Iris pigment epithelial cell (primary cell): ENCODE measurements around the gene SMIM15.

ENCODE experiments used
- DNase-seq: peaks from one replicate; pipeline ENCODE4 v3.0.0-alpha.2; 2011; ENCODE audit warnings: low read depth

The SMIM15 gene

DNA sequence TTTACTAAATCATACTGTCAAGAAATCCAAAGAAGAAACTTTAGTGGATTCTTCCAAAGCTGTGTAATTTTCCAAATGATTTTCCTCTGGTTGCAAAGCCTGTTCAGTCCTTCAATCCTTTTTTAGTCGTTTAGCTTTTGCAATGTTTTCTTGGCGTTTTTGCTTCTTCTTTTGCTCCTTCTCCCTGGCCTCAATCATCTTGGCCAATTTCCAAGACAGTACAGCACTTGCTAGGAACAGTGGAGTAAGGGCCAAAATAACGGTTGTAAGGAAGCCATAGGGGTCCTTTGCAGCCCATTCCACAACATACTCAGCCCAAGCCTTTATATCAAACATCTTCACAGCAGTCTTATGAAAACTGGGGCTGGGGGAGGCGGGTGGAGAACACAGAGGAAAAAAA, 2.4 kb downstream of the SMIM15 start:
- peak; percentile 42 for DNase-seq

DNA sequence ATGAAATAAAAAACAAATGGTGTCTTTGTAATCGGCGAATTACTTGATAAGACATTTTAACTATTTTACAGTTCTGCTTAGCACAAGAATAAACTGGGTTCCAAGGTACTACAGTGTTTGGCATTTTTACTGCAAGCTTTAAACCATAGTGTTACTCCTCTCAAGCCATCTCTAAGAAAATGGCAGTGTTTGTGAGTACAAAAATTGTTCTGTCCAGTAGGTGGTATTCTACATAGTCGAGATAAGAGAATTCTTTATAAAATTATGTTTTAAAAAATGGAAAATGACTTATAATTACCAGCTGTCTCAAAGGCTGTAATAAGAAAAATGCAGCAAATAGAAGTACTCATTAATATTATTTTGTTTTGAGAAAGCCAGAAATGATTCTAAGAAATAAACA, 3.2 kb downstream of the SMIM15 start:
- no peak for DNase-seq

DNA sequence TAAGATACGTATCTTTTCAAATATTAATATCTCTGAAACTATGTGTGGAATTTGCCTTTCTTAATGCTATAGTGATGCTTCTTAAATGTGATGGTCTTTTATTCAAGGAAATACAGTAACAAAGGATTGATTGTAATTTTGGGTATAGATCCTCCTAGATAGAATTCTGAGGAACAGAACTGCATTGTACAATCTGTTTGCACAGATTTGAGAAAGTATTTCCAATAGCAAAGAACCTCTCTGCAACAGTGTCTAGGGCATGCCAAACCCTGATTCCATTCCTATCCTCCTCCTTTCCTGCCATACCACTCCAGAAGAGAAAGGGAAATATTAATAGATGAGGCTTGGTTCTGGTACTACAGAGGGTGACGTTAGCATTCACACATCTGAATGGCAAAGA, 10.4 kb downstream of the SMIM15 start:
- DNase-seq: no peak

DNA sequence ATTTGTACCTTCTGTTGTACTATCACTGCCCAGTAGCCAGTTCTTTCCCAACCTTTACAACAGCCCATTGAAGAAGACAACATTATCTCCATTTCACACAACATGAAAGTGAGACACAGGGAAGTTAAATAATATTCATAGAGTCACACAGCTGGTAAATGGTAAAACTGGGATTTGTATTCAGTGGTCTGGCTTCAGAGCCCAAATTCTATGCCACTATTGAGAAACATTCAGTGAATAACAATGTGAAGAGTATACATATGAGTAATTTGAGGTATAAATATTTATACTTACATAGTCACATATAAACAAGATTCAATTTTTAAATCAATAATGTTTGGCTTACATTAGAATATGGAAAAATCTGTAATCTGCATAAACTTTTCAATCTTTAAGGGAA, 13.8 kb downstream of the SMIM15 start:
- peak; percentile 14 for DNase-seq

DNA sequence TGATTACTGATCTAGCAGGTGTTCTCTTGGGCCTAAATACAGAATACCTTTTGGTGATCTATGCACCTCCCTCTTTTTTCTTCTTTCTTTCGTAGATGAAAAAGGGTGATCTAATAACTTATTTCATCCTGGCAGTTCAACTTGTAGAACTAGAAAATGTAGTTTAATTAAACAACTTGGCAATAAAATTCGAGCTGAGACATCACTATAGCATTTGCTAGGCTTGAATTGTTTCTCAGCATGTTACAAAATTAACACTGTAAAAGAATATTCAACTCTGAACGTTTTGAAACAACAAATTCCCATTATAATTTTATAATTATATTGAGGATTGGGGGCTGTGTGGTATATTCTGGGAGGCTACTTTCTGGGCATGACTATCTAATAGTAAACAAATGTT, 19.5 kb downstream of the SMIM15 start:
- no peak for DNase-seq

DNA sequence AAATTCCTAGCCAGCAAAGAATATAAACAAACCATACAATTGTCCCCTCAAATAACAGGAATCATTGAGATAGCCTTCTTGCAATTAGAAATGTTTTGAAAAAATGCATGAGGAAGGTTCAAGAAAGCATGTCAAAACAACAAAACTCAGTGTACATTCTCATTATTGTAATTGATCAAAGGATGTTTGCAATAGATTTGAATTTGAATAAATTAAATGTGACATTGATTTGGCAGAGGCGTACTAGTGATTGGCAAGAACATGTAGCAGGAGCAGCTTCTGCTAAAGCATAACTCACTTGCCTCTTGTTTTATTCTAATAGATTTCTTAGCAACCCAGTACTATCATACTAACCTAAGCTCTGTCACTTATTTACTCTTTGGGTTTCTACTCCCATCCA, 19.9 kb downstream of the SMIM15 start:
- no peak for DNase-seq

DNA sequence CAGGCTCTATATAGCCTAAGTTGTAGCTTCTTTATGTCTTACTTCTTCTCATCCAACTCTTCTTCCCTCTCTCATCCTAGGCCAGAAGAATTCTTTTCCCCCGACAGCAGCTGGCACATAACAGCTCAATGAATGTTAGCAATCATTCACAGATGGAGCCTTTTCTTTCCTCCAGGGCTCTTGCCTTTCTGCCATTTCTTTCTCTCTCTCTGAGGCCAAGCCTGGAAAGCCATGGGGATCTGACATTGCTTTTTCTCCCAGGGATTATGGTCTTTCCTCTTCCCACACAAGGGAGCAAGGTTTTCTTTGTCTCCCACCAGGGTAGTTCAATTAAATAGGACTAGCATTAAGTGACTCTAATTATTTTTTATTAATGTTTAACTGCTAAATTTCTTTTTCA, 20.5 kb downstream of the SMIM15 start:
- DNase-seq: no peak

DNA sequence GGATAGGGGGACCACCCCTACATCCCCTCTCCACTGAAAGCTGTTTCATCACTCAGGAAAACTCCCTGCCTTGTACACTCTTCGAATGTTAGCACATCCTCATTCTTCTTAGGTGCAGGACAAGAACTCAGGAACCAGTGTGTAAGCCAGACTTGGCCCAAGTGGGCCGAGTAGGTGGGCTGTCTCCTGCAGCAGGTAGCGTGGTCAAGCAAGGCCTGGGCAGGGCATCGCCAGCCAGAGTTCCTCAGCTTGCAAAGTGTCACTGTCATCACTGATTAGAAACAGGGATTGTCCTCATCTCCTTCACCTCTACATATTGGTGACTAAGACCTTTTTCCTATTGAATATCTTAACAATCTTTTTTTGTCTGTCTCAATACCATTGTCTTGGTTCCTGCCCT, 22.3 kb downstream of the SMIM15 start:
- DNase-seq: no peak

DNA sequence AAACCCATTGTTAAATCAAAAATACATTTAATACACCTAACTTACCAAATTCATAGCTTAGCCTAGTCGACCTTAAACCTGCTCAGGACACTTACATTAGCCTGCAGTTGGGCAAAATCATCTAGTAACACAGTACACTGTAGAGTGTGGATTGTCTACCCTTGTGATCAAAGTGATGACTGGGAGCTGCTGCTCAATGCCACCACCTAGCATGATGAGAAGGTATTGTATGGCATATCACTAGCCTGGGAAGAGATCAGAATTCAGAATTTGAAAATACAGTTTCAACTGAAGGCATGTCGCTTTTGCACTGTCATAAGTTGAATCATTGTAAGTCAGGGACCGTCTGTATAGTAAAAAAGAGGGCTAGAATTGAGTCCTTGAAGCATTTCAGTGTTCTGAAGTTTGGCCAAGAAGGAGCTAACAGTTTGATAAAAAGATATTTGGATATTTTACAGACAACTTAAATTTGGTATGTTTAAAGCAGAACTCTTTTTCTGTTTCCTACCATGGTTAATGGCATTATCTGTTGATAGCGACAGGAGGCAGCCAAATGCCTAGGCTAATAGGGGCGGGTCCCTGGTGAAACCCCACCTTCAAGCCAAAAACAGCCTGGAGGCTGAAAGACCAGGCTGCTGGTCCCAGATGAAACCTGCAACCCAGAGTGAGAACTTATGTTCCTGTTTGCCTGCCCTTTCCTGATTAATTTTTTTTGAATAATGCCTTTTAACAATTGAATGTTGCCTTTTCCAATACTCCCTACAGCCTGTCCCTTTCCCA, 23.0 kb downstream of the SMIM15 start:
- DNase-seq: peak; percentile 28

DNA sequence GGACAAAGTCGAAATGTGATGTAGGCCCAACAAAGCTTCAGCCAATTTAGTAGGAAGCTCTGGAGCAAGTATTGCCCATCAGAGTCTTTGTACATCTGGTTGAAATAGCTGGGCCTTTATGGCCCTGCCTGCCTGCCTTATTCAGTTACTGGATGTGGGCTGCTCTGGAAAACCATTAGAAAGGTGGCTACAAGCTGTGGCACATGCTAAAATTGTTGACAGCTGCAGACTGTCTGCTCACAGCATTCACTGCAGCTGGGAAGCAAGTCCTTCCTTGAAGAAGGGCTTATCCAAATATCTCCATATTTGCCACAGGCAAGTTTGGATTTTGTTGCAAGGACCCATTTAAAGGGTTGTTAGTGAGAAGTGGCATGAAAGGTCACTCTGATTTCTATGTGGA, 24.4 kb downstream of the SMIM15 start:
- no peak for DNase-seq

DNA sequence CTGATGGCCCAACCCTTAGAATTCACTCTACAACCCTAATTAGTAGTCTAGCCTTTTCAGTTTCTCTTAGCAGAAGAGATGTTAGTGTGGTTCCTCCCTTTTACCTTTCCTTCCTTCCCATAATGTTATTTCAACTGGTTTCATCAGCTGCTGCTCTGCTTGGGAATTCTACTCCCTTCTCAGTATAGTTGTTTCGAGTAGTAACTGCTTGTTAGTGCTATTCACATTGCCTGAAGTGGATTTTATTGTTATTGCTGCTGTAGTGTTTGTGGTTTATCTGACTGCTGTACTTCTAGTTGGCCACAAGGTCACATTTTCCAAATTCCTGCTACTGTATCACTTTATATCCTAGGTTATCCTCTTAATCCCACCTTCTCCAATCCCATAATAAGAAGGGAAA, 29.7 kb downstream of the SMIM15 start:
- peak; percentile 62 for DNase-seq

DNA sequence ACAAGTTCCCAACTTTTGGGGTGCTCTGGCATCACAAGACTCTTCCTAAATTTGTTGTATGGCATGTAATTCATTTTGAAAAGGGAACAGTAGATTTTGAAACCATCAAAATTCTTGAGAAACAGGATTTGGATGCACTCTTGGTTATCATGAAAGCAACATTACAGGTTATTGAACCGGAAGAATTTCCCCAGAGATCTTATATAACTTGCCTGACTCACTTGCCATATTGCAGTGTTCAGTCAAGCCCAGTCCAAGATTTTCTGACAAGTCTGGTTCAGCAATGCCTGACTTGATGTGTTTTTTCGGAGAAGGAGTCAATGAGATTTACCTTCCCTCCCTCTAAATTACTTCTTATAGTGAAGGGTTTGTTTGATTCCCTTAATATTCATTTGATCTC, 32.0 kb downstream of the SMIM15 start:
- DNase-seq: no peak

DNA sequence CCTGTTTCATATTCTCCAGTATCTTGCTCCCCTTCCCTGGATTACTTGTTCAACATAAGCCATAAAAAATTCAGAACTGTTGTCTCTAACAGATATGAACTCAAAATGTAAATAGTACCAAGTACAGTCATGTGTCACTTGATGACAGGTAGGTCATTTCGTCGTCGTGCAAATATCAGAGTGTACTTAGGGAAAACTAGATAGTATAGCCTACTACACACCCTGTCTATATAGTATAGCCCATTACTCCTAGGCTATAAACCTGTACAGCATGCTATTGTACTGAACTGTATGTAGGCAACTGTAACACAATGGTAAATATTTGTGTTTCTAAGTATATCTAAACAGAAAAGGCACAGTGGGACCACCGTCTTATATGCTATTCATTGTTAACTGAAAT, 39.1 kb downstream of the SMIM15 start:
- DNase-seq: no peak

DNA sequence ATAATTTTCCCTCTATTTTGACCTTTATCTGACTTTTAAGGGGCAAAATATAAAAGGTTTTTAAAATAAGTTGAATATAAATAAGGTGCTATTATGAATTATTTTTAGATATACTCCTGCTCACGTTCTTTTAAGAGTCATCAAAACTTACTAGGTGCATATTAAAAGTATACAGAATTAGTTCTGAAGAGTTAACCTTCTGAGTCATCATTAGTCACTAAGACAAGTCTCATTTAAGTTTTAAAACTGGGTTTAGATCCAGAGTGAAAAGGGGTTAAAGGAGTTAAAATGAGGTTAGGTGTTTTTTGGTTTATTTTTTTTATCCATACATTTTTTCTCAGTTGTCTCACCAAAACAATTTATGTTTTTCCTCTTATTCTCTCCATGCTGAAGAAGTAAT, 41.7 kb downstream of the SMIM15 start:
- peak; percentile 9 for DNase-seq

DNA sequence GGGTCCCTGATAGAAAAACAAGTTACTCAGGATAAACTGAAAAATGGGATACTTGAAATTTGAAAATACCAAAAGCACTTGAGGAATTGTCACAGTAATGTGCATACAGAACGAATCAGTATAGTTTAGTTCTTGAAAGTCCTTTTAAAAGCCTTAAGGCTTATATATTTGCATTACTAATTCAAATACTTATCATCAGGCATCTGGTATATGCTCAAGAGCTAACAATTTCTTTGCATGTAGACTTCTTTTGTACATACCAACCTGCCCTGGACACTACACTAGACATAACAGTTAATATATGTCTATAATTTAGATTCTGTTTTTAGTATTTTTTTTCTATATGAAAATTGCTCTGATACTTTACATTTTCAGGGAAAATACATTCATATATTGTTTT, 43.2 kb downstream of the SMIM15 start:
- DNase-seq: no peak

DNA sequence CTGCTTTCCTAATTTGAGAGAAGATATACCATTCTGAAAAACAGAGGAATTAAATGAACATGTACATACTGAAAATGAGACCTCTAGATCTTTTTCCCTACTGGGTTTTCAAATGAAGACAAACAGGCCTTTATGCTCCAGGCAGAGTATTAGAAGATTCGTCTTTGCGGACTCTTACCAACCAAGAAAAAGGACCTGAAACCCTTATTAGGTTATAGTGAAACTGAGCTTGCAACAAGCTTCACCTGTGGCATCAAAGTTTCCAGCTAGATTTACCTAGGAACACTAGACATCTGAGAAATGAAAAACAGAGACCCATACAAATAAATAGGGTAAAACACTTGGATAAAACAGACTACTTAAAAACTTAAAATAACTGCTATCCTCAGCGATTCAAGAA, 46.3 kb downstream of the SMIM15 start:
- DNase-seq: no peak

DNA sequence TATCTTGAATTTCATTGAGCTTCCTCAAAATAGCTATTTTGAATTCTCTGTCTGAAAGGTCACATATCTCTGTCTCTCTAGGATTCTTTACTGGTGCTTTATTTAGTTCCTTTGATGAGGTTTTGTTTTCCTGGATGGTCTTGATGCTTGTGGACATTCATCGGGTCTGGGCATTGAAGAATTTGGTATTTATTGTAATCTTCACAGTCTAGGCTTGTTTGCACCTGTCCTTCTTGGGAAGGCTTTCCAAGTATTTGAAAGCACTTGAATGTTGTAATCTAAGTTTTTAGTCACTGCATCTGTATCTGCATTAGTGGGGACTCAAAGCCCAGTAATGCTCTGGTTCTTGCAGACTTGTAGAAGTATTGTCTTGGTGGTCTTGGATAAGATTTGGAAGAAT, 47.8 kb downstream of the SMIM15 start:
- DNase-seq: no peak
